Measurements from ENCODE around the gene GNA12.

Gene GNA12

DNA sequence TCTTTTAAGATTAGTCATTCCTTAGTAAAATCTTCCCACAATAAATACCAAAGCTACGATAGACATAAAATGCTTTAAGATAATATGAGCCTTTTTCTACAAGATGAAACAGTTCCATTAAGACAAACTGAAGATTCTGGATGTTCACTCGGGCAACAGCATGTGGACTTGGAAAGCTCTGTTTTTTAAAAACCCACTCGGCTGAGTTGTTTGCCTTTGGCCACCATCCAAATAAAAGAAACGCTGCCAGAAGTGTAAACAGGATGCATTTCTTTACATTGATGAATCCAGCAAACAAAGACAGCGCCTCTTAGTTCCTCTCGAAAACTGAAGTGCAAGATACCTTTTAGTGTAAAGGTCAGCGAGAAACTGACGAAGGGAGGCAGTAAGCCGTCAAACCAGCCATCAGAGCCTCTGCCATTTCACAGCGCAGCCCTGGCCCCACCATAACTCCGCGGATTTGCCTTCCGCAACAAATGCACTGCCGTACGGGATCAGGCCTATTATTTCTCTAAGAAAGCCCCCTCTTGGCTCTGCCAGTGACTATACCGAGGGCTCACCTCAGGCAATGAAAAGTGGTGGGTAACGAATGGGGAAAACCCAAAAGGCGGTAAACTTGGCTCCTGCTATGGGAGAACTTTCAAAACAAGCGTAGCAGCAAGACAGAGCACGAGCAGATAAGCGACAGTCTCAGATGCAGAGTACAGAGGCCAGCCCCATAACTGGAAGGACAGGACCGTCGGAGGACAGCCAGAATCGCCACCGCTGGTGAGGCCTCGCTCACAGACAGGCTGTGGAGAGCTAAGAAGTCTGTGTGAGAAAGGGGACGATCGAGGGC is 41.4 kb downstream of the GNA12 start:
- DNase-seq (ENCODE audit: low spot score) = no peak

DNA sequence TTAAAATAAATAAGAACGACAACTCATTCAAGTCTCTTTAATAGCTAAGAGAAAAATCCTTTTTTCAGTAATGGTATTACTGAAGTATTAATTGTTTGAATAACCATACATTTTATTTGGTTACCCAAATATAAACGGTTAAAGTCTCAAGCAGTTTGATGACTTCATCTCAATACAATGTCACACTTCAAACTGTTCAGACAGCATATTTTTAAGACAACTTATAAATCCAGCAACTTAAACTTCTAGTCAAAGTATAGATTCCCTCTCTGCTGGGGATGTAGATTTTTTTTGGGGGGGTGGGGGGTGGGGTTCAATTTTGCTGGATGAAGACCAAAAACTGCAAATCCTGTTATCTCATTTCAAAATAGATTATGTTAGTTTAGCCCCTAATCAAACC is 42.0 kb downstream of the GNA12 start:
- no peak for DNase-seq (ENCODE audit: low spot score)

DNA sequence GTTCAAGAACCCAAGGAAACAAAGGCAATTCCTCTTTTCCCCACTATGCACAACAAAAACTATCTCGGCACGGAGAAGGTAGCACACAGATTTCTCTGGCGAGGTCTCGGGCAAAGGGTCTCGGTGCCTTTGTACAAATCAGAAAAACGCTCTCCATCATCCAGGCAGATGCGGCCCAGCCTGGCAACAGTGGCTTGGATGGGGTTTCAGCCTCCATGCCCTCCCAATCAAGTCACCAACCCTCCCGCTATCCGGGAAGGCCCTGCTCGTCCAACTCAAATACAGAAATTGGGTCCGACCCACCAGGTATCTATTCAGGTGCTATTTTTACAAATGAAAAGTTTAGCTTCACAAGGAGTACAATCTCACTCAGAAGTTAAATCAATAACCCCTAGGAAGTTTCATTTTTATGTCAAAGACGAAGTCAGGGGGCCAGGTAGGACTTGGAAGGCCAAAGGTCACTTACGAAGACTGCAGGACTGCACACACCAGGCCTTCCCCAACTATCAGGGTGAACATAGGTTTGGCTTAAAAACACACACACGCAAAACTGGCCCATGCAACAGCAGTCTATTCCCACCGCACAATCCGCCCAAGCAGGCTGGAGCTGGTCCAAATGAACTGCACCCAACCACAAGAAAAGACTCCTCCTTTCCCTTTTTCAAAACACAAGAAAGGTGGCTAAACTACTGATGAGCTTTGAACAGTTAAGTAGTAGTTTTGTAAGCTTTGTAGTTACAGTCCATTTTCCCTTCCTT is 43.0 kb downstream of the GNA12 start:
- no peak for DNase-seq (ENCODE audit: low spot score)

DNA sequence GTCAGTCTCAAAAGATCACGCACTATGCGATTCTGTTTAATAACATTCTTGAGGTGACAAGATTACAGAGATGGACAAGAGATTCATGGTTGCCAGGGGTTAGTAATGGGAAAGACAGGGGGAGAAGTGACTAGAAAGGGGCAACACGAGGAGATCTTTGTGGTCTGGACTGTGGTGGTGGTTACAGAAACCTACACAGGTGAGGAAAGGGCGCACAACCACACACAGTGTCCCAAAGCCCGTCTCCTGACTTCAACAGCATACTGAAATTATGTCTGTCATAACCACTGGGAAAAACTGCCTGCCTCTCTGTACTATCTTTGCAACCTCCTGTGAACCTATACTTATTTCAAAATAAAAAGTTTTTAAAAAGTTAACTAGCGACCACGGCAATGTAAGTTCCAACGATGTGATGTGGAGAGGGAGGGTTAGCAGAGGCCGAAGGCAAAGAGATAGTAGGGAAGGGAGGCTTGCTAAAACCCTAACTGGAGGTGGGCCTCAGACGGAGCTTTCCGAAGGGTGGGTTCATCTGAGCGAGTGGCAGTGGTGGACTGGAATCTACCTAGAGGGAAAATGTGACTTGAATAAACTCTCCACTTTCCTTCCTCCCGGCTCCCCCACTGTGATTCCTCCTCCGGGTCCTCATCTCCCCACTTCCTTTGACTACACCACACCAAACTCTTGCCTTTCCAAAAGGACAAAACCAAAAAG is 43.7 kb downstream of the GNA12 start:
- DNase-seq (ENCODE audit: low spot score) = no peak

DNA sequence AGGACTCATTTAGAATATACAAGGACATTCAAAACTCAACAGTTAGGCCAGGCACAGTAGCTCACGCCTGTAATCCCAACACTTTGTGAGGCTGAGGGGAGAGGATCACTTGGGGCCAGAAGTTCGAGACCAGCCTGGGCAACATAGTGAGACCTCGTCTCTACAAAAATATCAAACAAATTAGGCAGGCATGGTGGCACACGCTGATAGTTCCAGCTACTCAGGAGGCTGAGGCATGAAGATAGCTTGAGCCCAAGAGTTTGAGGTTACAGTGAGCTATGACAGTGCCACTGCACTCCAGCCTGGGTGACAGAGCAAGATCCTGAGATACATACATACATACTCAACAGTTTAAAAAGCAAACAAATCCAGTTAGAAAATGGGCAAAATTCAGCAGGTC is 44.9 kb downstream of the GNA12 start:
- DNase-seq (ENCODE audit: low spot score) = no peak

DNA sequence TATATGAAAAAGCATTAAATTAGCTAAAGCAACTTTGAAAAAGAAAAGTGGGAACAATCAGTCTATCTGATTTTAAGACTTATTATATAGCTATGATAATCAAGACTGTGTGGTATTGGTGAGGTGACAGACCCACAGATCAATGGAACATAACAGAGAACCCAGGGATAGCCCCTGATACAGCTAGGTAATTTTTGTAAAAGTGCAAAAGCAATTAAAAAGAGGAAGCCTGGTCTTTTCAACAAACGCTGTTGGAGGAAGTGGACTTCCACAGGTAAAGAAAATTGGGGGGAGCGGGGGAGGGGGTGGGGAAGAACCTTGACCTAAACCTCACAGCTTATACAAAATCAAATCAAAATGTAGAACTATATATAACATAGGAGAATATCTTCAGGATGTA is 45.4 kb downstream of the GNA12 start:
- DNase-seq (ENCODE audit: low spot score) = no peak

DNA sequence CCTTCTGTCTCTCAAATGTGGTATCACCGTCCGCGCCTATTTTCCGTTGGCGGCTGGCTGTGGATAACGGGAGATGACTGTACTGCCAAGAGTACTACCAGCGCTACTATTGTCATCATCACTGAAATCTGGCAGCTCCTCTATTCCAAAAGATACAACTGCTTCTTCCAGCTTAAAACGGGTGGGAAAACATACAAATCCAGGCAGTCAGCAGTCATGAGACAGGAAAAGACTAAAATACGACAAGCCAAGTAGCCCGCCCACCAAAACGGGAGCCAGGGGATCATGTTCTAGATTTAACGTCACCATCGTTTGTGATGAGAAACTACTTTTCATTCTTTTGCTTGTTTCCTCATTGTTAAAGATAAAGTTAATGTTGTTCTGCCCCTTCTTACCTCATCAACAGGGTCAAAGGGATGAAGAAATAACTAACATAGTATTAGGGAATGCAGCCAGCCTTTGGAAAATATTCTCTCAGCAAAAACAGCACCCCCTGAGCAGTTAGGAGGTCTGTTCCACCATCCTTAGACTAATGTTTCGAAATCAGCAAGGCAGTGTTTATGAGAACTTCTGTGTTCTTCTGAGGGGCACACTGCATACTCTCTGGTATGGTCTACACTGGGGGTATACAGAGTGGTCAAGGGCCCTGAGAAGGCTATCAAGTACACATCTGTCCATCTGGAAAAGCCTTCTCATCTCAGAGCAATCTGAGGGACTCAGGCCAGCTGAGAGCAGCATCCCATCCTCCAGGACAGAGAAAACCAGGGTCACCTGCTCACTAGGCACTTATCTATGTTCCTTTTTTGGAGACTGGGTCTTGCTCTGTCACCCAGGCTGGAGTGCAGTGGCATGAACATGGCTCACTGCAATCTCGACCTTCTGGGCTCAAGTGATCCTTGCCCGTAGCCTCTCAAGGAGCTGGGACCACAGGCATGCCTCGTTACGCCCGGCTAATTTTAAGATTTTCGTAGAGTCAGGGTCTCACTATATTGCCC is 47.5 kb downstream of the GNA12 start:
- DNase-seq (ENCODE audit: low spot score) = no peak

DNA sequence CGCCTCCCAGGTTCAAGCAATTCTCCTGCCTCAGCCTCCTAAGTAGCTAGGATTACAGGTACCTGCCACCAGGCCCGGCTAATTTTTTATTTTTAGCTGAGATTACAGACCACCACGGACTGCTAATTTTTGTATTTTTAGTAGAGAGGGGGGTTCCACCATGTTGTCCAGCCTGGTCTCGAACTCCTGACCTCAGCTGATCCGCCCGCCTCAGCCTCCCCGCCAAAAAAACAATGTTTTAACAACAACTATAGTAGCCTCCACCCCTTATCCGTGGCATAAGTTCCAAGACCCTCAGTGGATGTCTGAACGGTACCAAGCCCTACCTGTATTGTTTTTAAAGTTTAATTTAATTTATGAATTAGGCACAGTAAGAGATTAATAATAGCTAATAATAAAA is 48.2 kb downstream of the GNA12 start:
- no peak for DNase-seq (ENCODE audit: low spot score)

DNA sequence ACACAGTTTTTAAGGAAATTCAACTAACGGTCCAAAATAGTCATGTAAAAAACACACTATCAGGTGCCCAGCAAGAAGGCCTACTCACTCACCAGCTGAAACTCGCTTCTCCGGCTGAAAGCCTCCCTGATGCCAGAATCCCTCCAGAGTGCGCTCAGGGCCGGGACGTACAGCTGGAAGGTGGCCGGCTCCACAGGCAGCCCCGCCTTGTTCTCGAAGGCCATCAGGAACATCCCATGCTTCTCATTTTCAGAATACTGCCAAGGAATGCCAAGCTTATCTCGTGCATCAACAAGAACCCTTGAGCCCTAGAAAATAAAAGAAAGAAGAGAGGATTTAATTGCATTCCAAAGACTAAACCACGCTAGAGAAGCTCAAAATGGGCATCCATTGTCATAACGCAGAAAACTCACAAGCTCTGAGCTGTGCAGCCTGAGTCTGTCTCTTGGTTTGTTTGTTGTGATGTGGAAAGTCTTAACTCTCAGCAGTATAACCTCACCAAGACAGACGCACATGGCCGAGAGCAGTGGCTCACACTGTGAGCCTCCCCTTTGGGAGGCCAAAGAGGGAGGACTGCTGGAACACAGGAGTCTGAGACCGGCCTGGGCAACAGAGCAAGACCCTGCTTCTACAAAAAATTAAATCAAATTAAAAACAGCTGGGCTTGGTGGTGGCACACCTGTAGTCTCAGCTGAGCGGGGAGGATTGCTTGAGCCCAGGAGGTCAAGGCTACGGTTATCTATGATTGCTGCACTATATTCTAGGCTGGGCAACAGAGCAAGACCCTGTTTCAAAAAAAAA is 49.1 kb downstream of the GNA12 start:
- no peak for DNase-seq (ENCODE audit: low spot score)

DNA sequence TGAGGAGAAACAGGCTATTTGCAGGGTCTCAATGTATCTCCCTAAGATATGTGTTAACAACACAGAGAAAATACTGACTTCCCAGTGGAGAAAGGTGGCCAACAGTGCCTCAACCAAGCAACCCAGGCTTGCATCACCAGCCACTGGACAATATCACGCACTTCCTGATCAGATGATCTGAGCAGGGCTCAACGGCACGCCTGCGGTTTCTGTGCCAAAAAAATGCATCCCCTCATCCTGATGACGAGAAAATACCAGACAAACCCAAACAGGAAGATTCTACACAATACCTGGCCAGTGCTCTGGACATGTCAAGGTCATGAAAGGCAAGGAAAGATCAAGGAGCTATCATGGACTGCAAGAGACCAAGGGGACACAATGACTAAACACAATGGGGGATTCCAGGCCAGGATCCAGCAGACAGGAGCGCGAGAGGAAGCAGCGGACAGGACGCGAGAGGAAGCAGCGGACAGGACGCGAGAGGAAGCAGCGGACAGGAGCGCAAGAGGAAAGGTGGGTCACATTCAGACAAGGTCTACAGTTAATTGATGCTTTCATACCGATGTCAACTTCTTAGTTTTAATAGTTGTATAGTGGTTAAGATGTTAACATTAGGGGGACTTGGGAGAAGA is 51.1 kb downstream of the GNA12 start:
- no peak for DNase-seq (ENCODE audit: low spot score)

DNA sequence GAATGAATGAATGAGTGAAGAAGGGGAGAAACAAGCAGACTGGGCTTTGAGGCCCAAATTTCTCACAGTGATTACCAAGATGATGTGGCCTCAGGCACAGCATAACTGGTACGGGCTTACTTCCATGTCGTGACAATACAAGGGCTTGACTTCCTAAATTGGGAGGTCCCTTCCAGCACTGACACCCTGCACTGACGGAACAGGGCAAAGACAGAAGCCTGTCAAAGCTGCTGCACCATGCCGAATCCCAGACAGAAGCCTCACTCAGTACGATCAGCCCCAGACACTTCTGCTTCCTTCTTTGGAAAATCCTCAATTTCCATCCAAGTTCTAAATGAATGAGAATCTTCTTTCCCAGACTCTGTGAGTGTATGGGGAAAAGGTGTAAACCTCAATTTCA is 51.9 kb downstream of the GNA12 start:
- DNase-seq (ENCODE audit: low spot score) = no peak

DNA sequence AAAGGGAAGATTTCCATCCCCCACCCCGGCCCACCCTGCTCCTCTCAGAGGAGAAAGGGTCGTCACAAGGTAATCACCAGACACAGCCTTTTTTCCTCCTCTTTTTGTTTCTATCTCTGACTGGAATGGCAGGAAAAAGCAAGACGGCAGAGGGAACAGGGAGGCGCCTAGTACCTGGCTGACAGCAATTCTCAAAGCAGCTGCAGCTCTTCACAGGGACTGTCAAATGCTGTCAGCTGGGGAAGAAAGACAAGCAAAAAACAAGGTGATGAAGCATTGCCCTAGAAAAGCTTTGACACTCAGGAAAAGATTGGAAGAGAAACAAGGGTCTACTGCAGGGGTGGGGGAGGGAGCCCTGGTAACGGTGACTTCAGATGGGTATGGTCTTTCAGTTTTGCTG is 52.7 kb downstream of the GNA12 start:
- no peak for DNase-seq (ENCODE audit: low spot score)

DNA sequence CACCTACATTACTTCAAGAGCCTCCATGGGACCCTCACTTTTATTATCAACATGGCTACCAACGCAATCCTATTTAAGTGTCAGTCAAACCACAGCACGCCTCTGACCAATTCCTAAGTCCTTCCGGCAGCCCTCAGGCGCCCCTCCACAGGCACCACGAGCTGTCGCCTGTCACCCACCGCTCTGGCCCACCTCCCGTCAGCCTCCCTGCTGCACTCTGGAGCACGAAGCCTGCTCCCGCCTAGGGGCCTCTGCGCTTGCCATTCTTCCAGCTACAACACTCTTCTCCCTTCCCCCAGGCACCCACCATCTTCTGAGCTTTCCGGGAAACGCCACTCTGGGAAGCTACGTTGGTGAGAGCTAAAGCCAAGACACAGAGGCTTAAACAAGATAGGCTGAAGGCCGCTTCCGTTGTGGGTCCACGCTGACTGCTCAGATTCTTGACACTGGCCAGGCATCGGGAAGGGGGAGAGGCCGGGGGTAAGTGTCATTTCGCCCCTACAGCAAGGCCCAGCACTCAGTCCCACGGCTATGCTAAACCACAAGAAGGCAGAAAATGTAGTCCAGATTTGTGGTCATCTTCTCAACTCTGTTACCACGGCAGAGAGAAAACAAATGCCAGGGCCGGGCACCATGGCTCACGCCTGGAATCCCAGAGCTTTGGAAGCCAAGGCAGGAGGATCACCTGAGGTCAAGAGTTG is 56.7 kb downstream of the GNA12 start:
- no peak for DNase-seq (ENCODE audit: low spot score)

DNA sequence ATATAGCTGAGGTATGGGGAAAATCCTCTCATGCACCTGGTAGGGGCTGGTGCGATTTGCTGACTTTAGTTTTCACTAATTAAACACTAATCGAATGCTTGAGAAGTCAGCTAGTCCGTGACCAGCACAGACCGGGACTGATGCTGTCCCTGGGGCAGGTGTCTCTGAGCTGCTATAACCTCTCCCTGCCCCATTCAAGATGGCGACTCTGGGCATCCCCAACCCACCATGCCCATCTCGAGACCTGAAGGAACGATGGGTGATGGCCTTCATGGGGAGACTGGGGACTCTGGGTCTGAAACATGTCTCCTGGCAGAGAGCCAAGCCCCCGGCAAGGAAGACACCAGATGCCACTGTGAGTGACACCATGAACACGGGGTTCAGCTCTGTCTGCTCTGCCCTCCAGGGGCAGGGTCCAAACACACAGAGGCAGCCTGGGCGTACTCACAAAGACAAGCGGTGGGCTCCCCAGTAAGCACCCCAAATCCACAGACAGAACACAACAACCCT is 57.4 kb downstream of the GNA12 start:
- DNase-seq (ENCODE audit: low spot score) = no peak

DNA sequence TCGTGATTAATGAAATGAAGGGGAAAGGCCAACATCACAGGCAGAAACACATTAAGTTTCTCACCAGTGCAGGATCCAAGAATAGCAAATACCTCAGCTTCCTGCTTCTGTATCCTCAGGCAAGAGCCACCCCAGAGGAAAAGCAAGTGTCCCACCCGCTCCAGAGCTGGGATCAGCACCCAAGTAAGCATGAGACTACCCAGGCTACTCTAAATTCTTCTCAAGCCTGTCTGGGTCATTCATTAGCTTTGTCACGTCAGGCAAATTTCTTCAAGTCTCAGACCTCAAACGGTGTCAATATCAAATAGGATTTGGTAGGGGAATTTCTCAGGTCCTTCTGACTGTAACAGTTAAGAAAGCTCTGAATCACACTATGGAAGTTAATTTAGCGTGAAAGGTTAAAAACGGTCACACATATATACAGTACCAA is 59.0 kb downstream of the GNA12 start:
- DNase-seq (ENCODE audit: low spot score) = no peak

DNA sequence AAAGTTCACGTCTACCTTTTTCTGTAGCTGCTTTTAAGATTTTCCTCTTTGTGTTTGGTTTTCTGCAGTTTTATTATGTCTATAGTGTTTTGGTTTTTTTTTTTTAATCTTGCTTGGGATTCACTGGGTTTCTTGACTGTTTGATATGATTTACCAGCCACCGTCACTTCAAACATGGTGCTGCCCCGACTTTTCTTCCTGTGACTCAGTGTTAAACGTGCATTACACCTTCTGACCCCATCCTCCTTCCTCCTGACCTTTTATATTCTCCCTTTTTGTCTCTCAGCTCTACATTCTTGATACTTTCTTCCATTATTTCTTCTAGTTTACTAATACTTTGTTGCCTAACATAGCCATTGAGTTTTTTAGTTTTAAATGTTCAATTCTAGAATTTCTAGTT is 61.5 kb downstream of the GNA12 start:
- DNase-seq (ENCODE audit: low spot score) = no peak

DNA sequence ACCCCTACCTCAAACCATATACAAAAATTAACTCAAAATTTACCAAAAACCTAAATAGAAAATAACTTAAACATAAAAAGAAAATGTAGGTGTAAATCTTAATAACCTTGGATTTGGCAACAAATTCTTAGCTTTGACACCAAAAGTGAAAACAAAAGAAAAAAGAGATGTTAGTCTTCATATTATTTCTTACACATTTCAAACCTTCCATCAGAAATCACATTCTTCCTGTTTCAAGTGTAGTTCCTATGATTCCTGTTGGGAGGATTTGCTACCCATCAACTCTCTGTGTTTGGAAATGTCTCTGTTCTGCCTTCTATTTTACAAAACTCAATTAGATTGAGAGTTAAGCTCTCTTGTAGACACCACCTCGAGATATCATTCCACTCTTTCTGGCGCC is 62.0 kb downstream of the GNA12 start:
- no peak for DNase-seq (ENCODE audit: low spot score)

DNA sequence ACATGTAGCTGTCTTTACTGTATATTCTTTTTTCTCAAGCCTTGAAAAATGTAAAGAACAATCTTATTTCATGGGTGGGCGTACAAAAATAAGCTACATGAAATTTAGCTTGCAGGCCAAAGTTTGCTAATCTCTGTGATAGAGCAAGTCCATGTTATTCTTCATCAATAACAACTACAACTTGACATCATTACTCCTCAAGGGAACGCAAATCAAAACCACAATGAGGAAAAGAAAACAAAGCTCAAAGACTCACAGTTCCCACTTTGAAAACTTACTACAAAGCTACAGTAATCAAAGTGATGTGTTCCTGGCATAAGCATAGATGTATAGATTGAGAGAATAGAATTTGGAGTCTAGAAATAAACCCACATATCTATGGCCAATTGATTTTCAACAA is 62.5 kb downstream of the GNA12 start:
- no peak for DNase-seq (ENCODE audit: low spot score)

DNA sequence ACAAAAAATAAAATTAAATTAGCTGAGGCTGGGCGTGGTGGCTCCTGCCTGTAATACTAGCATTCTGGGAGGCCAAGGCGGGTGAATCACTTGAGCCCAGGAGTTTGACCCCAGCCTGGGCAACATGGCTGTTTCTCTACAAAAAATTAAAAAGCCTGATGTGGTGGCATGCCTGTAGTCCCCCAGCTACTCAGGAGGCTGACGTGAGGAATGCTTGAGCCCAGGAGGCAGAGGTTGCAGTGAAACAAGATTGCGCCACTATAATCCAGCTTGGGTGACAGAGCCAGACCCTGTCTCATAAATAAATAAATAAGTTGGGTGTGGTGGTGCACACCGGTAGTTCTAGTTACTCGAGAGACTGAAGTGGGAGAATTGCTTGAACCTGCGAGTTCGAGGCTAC is 65.1 kb downstream of the GNA12 start:
- no peak for DNase-seq (ENCODE audit: low spot score)
